KMS-11 (cell line): Measurements from ENCODE around the gene GDI1.

ENCODE experiments used
- H2AFZ ChIP-seq: fragments of 200-600 bp; sonication (generic); 2 replicates; pipeline ENCODE4 v1.6.1; 2016; ENCODE audit warnings: antibody characterized with exemption, mixed run types, low read depth
- H3K27ac ChIP-seq: fragments of 200-600 bp; sonication (generic); 2 replicates; pipeline ENCODE4 v1.6.1; 2016; ENCODE audit warnings: mild to moderate bottlenecking, mixed run types
- H3K27me3 ChIP-seq: fragments of 200-600 bp; sonication (generic); 2 replicates; pipeline ENCODE4 v1.6.1; 2017; ENCODE audit warnings: mild to moderate bottlenecking, low read depth, mixed run types, moderate library complexity; ENCODE audit not compliant: insufficient read depth
- H3K36me3 ChIP-seq: fragments of 200-600 bp; sonication (generic); 2 replicates; pipeline ENCODE4 v1.6.1; 2017; ENCODE audit warnings: mild to moderate bottlenecking, mixed run types; ENCODE audit not compliant: insufficient read depth
- H3K4me1 ChIP-seq: fragments of 200-600 bp; sonication (generic); 2 replicates; pipeline ENCODE4 v1.6.1; 2016; ENCODE audit warnings: mild to moderate bottlenecking, low read depth, mixed run types; ENCODE audit not compliant: poor library complexity, severe bottlenecking
- H3K4me2 ChIP-seq: fragments of 200-600 bp; sonication (generic); 2 replicates; pipeline ENCODE4 v1.7.0; 2016; ENCODE audit warnings: mild to moderate bottlenecking, mixed run types
- H3K4me3 ChIP-seq: fragments of 200-600 bp; sonication (generic); IDR thresholded peaks from 2 replicates; pipeline ENCODE4 v1.6.1; 2017; ENCODE audit warnings: low read depth, low read length, mixed read lengths; ENCODE audit not compliant: insufficient read depth
- H3K79me2 ChIP-seq: fragments of 200-600 bp; sonication (generic); 2 replicates; pipeline ENCODE4 v1.6.1; 2016; ENCODE audit warnings: low read depth, mixed run types; ENCODE audit not compliant: insufficient read depth
- H3K9ac ChIP-seq: fragments of 200-600 bp; sonication (generic); 2 replicates; pipeline ENCODE4 v1.6.1; 2016; ENCODE audit warnings: mild to moderate bottlenecking, mixed run types
- H4K20me1 ChIP-seq: fragments of 200-600 bp; sonication (generic); 2 replicates; pipeline ENCODE4 v1.6.1; 2016; ENCODE audit warnings: mild to moderate bottlenecking, mixed run types; ENCODE audit not compliant: insufficient read depth
- CTCF ChIP-seq: fragments of 200-600 bp; sonication (generic); conservative IDR thresholded peaks from 2 replicates; pipeline ENCODE4 v1.6.1; 2017; ENCODE audit warnings: low read depth, mild to moderate bottlenecking, antibody characterized with exemption, low read length, moderate library complexity, mixed read lengths

The GDI1 gene

GRCh38 chrX:154473683-154474082, 36.7 kb downstream of the GDI1 start:
- H3K9ac ChIP-seq: no peak overlapping the region
- H3K4me3 ChIP-seq: no peak overlapping the region
- H3K4me2 ChIP-seq: no peak overlapping the region
- H3K27ac ChIP-seq: no peak overlapping the region
- H3K4me1 ChIP-seq: no peaks in the 10 kb centered on the region
- H3K36me3 ChIP-seq: no peaks in the 10 kb centered on the region
- H3K79me2 ChIP-seq: no peaks in the 10 kb centered on the region
- no peak overlapping the region for H2AFZ ChIP-seq
- H3K27me3 ChIP-seq: no peaks in the 10 kb centered on the region
- no peaks in the 10 kb centered on the region for H4K20me1 ChIP-seq
- no peak for TF ChIP-seq CTCF

GRCh38 chrX:154476821-154477220, 39.9 kb downstream of the GDI1 start:
- Histone ChIP-seq H3K27ac (no peak overlapping the region), H3K27me3 (no peaks in the 10 kb centered on the region), H2AFZ (no peak overlapping the region), H3K36me3 (no peaks in the 10 kb centered on the region), H4K20me1 (no peaks in the 10 kb centered on the region), H3K79me2 (no peaks in the 10 kb centered on the region), H3K9ac (no peak overlapping the region), H3K4me2 (no peak overlapping the region), H3K4me1 (peaks cover 11% of the 10 kb centered on the region), H3K4me3 (no peak overlapping the region)
- TF ChIP-seq CTCF: no peak

GRCh38 chrX:154477891-154478477, 41.0 kb downstream of the GDI1 start:
- H2AFZ ChIP-seq: peak overlapping the region; percentile 59; the same call in 1 of the 2 replicates
- peak overlapping the region; percentile 48; the same call in 1 of the 2 replicates for H3K4me2 ChIP-seq
- H3K4me1 ChIP-seq: peaks cover 11% of the 10 kb centered on the region
- no peaks in the 10 kb centered on the region for H3K36me3 ChIP-seq
- H3K27ac ChIP-seq: no peak overlapping the region
- H3K4me3 ChIP-seq: no peak overlapping the region
- TF ChIP-seq CTCF: no peak
- no peaks in the 10 kb centered on the region for H4K20me1 ChIP-seq
- no peaks in the 10 kb centered on the region for H3K79me2 ChIP-seq
- no peak overlapping the region for H3K9ac ChIP-seq
- no peaks in the 10 kb centered on the region for H3K27me3 ChIP-seq

- Histone ChIP-seq H3K27ac (peak within 1 kb of the TSS; percentile 83), H2AFZ (peak within 1 kb of the TSS; percentile 59; the same call in 1 of the 2 replicates), H3K27me3 (no peaks in the 10 kb centered on the region), H3K79me2 (no peaks in the 10 kb centered on the region), H3K4me3 (no peak within 1 kb of the TSS), H3K4me1 (peaks cover 11% of the 10 kb centered on the region), H4K20me1 (no peaks in the 10 kb centered on the region), H3K9ac (peak within 1 kb of the TSS; percentile 62; the same call in 1 of the 2 replicates), H3K36me3 (no peaks in the 10 kb centered on the region), H3K4me2 (peak within 1 kb of the TSS; percentile 73)
- TF ChIP-seq CTCF: no peak
These were observed 42.0 kb downstream of the GDI1 start, which contains the start of gene LAGE3 for GRCh38 chrX:154478728-154479622. Gene LAGE3 (minus strand): TSS chrX:154479281. CDS start chrX:154478915, 366 bp downstream.
